GDM1 (cell line): ENCODE measurements around the gene MAL.
"Not testable (repeated sequence)": the region's sequence is repeated elsewhere in the genome, so short reads cannot be mapped to it uniquely, and the experiment has no call there.

Experiments used
- DNase-seq: peaks from one replicate; lab custom pipeline; 2025; lab: John Stamatoyannopoulos, UW

The MAL gene

GRCh38 chr2:95034221-95034620 is 8.7 kb downstream of the MAL start:
- no peak for DNase-seq

DNA sequence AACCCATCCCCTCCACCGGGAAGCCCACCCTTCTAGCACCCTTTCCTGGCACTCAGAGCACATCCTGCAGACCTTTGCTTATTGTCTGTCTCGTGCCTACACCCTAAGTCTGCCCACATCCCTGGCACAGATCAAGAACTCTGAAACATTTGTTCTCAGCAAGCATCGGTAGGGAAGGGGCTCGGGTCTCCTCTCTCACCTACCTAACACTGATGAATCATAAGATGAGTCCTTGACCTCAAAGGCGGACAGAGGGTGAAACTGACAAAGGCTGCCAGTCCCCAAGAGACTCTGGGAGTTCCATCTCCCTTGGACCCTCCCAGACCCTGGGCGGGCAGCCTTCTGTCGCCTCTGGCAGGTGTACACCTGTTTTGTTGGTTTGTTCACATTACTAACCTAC is 9.3 kb downstream of the MAL start:
- no peak for DNase-seq

- DNase-seq = no peak
Observed at GRCh38 chr2:95036596-95037383, 11.3 kb downstream of the MAL start.

DNA sequence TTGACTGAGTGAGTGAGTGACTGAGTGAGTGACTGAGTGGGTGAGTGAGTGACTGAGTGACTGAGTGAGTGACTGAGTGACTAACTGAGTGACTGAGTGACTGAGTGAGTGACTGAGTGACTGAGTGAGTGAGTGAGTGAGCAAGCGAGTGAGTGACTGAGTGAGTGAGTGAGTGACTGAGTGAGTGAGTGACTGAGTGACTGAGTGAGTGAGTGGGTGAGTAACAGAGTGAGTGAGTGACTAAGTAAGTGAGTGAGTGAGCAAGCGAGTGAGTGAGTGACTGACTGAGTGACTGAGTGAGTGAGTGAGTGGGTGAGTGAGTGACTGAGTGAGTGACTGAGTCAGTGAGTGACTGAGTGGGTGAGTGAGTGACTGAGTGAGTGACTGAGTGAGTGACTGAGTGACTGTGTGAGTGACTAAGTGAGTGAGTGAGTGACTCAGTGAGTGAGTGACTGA is 11.9 kb downstream of the MAL start:
- DNase-seq = no peak

- not testable (repeated sequence) for DNase-seq
Observed at GRCh38 chr2:95037841-95038585, 12.5 kb downstream of the MAL start.

GRCh38 chr2:95038635-95039298 is 13.3 kb downstream of the MAL start:
- DNase-seq = no peak

DNA sequence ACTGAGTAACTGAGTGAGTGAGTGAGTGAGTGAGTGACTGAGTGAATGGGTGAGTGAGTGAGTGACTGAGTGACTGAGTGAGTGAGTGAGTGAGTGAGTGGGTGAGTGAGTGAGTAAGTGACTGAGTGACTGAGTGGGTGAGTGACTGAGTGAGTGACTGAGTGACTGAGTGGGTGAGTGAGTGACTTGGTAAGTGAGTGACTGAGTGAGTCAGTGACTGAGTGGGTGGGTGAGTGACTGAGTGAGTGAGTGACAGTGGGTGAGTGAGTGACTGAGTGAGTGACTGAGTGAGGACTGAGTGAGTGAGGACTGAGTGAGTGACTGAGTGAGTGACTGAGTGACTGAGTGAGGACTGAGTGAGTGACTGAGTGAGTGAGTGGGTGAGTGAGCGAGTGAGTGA is 13.9 kb downstream of the MAL start:
- DNase-seq = no peak

- DNase-seq = no peak
Observed at GRCh38 chr2:95039978-95040377, 14.5 kb downstream of the MAL start.

DNA sequence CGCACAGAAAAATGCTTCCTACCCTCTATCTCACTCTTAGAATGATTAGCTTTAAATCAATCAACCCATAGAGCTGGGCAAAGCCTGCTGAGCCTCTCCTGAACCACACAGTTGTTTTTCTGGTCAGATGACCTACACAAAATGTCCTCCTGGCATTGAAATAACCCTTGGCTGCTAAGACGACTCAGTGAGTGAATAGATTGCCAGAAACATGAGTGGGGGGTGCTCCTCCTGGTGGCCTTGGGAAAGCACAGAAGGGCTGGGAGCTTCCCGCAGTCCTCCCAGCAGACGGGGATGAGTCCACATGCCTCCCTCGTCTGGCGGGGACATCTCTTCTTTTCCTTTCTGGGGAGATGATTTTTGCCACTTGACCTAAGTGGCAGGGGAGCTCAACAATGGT is 14.9 kb downstream of the MAL start:
- DNase-seq = no peak

DNA sequence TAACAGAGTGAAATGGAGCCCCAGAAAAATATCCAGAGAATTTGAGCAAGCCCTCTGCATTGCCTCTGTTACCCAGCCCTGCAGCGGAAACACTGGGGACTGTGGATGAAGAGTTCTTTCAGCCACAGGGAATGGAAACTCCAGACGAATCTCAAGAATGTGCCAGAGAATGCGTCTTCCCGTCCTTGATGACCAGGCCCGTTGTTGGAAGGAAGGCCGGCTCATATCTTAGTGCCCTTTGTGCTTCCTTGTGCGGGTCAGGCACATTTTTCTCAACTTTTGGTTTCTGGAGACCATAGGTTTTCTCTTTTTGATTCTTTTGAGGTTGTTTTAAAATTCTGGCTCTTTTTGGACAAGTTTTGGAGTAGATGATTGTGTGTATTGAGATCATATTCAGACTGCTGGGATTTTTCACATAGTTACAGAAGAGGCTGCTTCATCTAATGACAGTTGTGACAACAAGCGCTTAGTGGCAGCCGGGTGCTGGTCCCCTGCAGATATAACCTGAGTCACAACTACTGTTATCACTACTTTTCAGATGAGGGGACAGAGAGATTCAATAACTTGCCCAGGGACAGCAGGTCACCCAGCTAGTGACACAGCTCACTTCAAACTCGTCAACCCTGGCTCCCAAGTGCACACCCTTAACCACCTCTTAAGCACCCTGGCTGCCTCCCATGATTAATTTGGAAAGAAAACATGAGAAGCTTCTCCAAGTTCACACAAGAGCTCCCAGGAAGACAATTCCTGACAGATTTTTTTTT is 15.7 kb downstream of the MAL start:
- DNase-seq = no peak

- no peak for DNase-seq
Observed at GRCh38 chr2:95041824-95042442, 16.4 kb downstream of the MAL start.

GRCh38 chr2:95042472-95043271 is 17.2 kb downstream of the MAL start:
- DNase-seq = no peak

DNA sequence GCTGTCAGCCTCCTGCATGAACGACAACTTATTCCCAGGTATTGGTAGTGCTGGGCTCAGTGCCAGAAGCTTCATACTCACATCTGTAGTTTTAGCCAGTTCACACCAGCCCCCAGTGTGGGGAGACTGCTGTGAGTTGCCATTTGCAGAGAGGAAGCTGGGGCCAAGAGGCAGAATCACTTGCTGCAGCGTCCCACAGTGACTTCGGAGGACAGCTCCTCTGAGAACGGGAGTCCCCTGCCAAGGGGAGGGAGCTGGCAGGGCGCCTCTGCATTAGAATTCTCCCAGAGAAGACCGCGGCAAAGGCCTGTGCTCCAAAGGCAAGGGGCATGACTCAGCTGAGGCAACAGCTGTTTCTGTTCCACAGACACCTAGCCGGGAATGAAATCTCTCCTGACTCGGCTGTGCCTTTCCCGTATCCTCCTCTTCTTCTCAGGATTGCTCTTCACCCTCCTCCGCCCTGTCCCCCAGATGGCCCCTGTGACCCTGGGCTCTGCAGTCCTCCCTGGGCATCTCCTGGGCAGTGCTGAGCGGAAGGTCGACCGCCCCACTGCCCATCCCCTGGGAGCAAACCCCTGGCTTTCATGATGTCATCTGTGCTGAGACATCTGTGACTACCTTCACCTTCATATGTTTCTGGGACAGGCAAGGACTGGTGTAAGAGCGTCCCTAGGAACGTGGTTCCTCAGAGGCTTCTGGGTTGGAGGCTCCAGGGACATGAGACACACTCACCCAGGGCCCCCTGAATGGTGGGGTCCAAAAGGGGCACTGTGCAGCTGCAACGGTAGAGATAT is 18.0 kb downstream of the MAL start:
- DNase-seq = no peak

- no peak for DNase-seq
Observed at GRCh38 chr2:95044601-95045000, 19.1 kb downstream of the MAL start.

- DNase-seq = no peak
Observed at GRCh38 chr2:95046371-95047112, 21.0 kb downstream of the MAL start.

DNA sequence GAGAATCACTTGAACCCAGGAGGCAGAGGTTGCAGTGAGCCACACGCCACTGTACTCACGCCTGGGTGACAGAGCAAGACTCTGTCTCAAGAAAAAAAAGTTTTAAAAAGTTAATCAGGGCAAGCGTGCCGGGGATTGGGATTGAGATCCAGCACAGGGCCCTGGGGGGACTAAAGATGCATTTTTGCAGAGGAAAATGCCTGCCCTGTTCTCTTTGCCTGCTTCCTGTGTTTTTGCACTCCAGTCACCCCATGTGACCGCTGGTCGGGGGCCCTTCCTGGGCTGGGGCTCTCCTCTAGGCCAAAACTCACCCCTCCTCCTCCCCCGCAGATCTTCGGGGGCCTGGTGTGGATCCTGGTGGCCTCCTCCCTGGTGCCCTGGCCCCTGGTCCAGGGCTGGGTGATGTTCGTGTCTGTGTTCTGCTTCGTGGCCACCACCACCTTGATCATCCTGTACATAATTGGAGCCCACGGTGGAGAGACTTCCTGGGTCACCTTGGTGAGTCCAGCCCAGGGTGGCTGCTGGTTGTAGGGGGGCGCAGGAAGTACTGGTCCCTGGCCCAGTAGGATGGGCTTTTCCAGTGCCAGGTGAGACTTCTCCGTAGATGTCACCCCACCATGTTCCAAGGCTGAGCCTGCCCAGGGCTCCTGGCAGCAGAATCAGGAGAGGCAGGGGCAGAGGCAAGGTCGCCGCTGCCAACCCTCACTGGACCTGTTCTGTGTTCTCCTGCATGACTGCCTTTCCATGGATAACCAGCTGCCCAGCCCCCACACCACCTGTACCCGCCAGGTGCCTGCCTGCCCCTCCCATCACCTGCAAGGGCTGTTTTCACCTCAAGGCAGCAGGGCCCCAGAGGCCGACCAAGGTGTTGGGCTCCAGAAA is 22.4 kb downstream of the MAL start:
- no peak for DNase-seq

GRCh38 chr2:95048825-95049682 is 23.5 kb downstream of the MAL start:
- no peak for DNase-seq

- DNase-seq = no peak
Observed at GRCh38 chr2:95049683-95049955, 24.1 kb downstream of the MAL start.
